HEK293 (cell line): ENCODE results near the gene GPRC5D.

Experiments used
- CTCF ChIA-PET: fragments of 350-600 bp; formaldehyde crosslinking; extraction: SDS; loops from one replicate; lab custom pipeline; 2021; ENCODE audit warnings: antibody characterized with exemption; lab: Yijun Ruan, JAX
- POLR2A ChIA-PET: fragments of 300-600 bp; formaldehyde crosslinking; extraction: SDS; loops from one replicate; lab custom pipeline; 2020; ENCODE audit warnings: antibody characterized with exemption, inconsistent platforms; lab: Yijun Ruan, JAX
- H3K27ac ChIP-seq: fragments of 200-500 bp; sonication (Bioruptor generic); 2 replicates; pipeline ENCODE4 v1.5.1; 2014; ENCODE audit warnings: low read depth, low read length, control low read depth, inconsistent platforms; ENCODE audit errors: extremely low read depth
- H3K36me3 ChIP-seq, 2 experiments: fragments of 200-500 bp in 1 of 2; sonication (Bioruptor generic) in 1 of 2; 1 replicate in 1 of 2; 2 replicates in 1 of 2; pipeline ENCODE4 v1.5.1; 2014 to 2017; ENCODE audit warnings: inconsistent platforms in 2 of 2, low read length in 2 of 2; ENCODE audit not compliant: control insufficient read depth in 2 of 2, insufficient read depth in 1 of 2
- H3K4me1 ChIP-seq: fragments of 200-500 bp; sonication (Bioruptor generic); 2 replicates; pipeline ENCODE4 v1.5.1; 2014; ENCODE audit warnings: mild to moderate bottlenecking, low read length, inconsistent platforms; ENCODE audit not compliant: control insufficient read depth, insufficient read depth
- H3K4me3 ChIP-seq: 2 replicates; pipeline ENCODE4 v1.5.1; 2011; ENCODE audit warnings: low read depth, mild to moderate bottlenecking, control low read depth, low read length, moderate library complexity
- H3K9me3 ChIP-seq: fragments of 200-500 bp; sonication (Bioruptor generic); 2 replicates; pipeline ENCODE4 v1.5.1; 2014; ENCODE audit warnings: low read depth, low read length, inconsistent platforms; ENCODE audit not compliant: control insufficient read depth, insufficient read depth
- GLIS2 ChIP-seq: fragments of 450-650 bp; formaldehyde crosslinking; IDR thresholded peaks from 2 replicates; pipeline ENCODE4 v1.5.1; 2016; ENCODE audit warnings: missing biosample characterization, missing genetic modification characterization
- HOXA7 ChIP-seq: sonication (generic); formaldehyde crosslinking; IDR thresholded peaks from 2 replicates; pipeline ENCODE4 v1.8.1; 2022; ENCODE audit warnings: missing genetic modification reagents, borderline replicate concordance
- YY2 ChIP-seq: fragments of 450-650 bp; formaldehyde crosslinking; IDR thresholded peaks from 2 replicates; pipeline ENCODE4 v1.5.1; 2016; ENCODE audit warnings: missing biosample characterization, missing genetic modification characterization
- ZBTB1 ChIP-seq: fragments of 450-650 bp; formaldehyde crosslinking; IDR thresholded peaks from 2 replicates; pipeline ENCODE4 v1.5.1; 2016; ENCODE audit warnings: missing biosample characterization, missing genetic modification characterization
- ZBTB48 ChIP-seq: fragments of 450-650 bp; formaldehyde crosslinking; IDR thresholded peaks from 2 replicates; pipeline ENCODE4 v1.5.1; 2016; ENCODE audit warnings: missing biosample characterization, missing genetic modification characterization
- ZEB2 ChIP-seq: fragments of 450-650 bp; formaldehyde crosslinking; IDR thresholded peaks from 2 replicates; pipeline ENCODE4 v1.5.1; 2016; ENCODE audit warnings: missing biosample characterization, missing genetic modification characterization
- ZFP37 ChIP-seq: fragments of 450-650 bp; formaldehyde crosslinking; IDR thresholded peaks from 2 replicates; pipeline ENCODE4 v1.5.1; 2016; ENCODE audit warnings: missing biosample characterization, missing genetic modification characterization
- ZNF155 ChIP-seq: fragments of 450-650 bp; formaldehyde crosslinking; IDR thresholded peaks from 2 replicates; pipeline ENCODE4 v1.5.1; 2016; ENCODE audit warnings: missing biosample characterization, missing genetic modification characterization
- ZNF184 ChIP-seq: fragments of 450-650 bp; IDR thresholded peaks from 2 replicates; pipeline ENCODE4 v1.5.1; 2018; ENCODE audit warnings: missing biosample characterization, mild to moderate bottlenecking, missing genetic modification characterization
- ZNF19 ChIP-seq: fragments of 450-650 bp; formaldehyde crosslinking; IDR thresholded peaks from 2 replicates; pipeline ENCODE4; 2016; ENCODE audit warnings: missing biosample characterization, missing genetic modification characterization, low read depth
- ZNF223 ChIP-seq: fragments of 450-650 bp; formaldehyde crosslinking; IDR thresholded peaks from 2 replicates; pipeline ENCODE4 v1.5.1; 2016; ENCODE audit warnings: missing biosample characterization, missing genetic modification characterization
- ZNF24 ChIP-seq: fragments of 450-650 bp; formaldehyde crosslinking; IDR thresholded peaks from 2 replicates; pipeline ENCODE4 v1.5.1; 2016; ENCODE audit warnings: missing biosample characterization, missing genetic modification characterization
- ZNF324 ChIP-seq: fragments of 450-650 bp; formaldehyde crosslinking; IDR thresholded peaks from 2 replicates; pipeline ENCODE4 v1.5.1; 2016; ENCODE audit warnings: missing biosample characterization, missing genetic modification characterization
- ZNF366 ChIP-seq: fragments of 450-650 bp; formaldehyde crosslinking; conservative IDR thresholded peaks from 2 replicates; pipeline ENCODE4 v1.5.1; 2016; ENCODE audit warnings: missing biosample characterization, missing genetic modification characterization
- ZNF391 ChIP-seq: fragments of 450-650 bp; formaldehyde crosslinking; IDR thresholded peaks from 2 replicates; pipeline ENCODE4 v1.5.1; 2016; ENCODE audit warnings: low read depth, missing biosample characterization, missing genetic modification characterization, borderline replicate concordance
- ZNF426 ChIP-seq: fragments of 450-650 bp; formaldehyde crosslinking; IDR thresholded peaks from 2 replicates; pipeline ENCODE4 v1.5.1; 2017; ENCODE audit warnings: missing biosample characterization, missing genetic modification characterization, mild to moderate bottlenecking, inconsistent platforms, moderate library complexity
- ZNF501 ChIP-seq: fragments of 450-650 bp; formaldehyde crosslinking; IDR thresholded peaks from 2 replicates; pipeline ENCODE4 v1.5.1; 2016; ENCODE audit warnings: missing biosample characterization, missing genetic modification characterization
- ZNF549 ChIP-seq: fragments of 450-650 bp; IDR thresholded peaks from 2 replicates; pipeline ENCODE4 v1.5.1; 2018; ENCODE audit warnings: missing biosample characterization, missing genetic modification characterization, mild to moderate bottlenecking, inconsistent platforms, moderate library complexity
- ZNF600 ChIP-seq: fragments of 450-650 bp; formaldehyde crosslinking; IDR thresholded peaks from 2 replicates; pipeline ENCODE4 v1.5.1; 2016; ENCODE audit warnings: missing biosample characterization, missing genetic modification characterization
- ZNF660 ChIP-seq: fragments of 450-650 bp; IDR thresholded peaks from 2 replicates; pipeline ENCODE4 v1.5.1; 2018; ENCODE audit warnings: missing biosample characterization, mild to moderate bottlenecking, missing genetic modification characterization
- ZSCAN30 ChIP-seq: fragments of 450-650 bp; IDR thresholded peaks from 2 replicates; pipeline ENCODE4 v1.5.1; 2018; ENCODE audit warnings: missing biosample characterization, mild to moderate bottlenecking, missing genetic modification characterization, moderate library complexity
- TF ChIP-seq, protein P1 (sequence below): fragments of 450-650 bp; formaldehyde crosslinking; IDR thresholded peaks from 2 replicates; pipeline ENCODE4 v1.5.1; 2017; ENCODE audit warnings: missing biosample characterization, missing genetic modification characterization
- TF ChIP-seq, protein P2 (sequence below): fragments of 450-650 bp; formaldehyde crosslinking; IDR thresholded peaks from 2 replicates; pipeline ENCODE4 v1.5.1; 2016; ENCODE audit warnings: missing biosample characterization, missing genetic modification characterization
- TF ChIP-seq, protein P3 (sequence below): IDR thresholded peaks from 2 replicates; pipeline ENCODE4 v1.6.1; 2011; ENCODE audit warnings: mild to moderate bottlenecking, low read depth, low read length, borderline replicate concordance
- TF ChIP-seq, protein P4 (sequence below): fragments of 450-650 bp; formaldehyde crosslinking; IDR thresholded peaks from 2 replicates; pipeline ENCODE4 v1.5.1; 2017; ENCODE audit warnings: missing biosample characterization, missing genetic modification characterization
- TF ChIP-seq, protein P5 (sequence below): fragments of 450-650 bp; formaldehyde crosslinking; conservative IDR thresholded peaks from 2 replicates; pipeline ENCODE4 v1.5.1; 2016; ENCODE audit warnings: low read depth, missing biosample characterization, missing genetic modification characterization

The GPRC5D gene

DNA sequence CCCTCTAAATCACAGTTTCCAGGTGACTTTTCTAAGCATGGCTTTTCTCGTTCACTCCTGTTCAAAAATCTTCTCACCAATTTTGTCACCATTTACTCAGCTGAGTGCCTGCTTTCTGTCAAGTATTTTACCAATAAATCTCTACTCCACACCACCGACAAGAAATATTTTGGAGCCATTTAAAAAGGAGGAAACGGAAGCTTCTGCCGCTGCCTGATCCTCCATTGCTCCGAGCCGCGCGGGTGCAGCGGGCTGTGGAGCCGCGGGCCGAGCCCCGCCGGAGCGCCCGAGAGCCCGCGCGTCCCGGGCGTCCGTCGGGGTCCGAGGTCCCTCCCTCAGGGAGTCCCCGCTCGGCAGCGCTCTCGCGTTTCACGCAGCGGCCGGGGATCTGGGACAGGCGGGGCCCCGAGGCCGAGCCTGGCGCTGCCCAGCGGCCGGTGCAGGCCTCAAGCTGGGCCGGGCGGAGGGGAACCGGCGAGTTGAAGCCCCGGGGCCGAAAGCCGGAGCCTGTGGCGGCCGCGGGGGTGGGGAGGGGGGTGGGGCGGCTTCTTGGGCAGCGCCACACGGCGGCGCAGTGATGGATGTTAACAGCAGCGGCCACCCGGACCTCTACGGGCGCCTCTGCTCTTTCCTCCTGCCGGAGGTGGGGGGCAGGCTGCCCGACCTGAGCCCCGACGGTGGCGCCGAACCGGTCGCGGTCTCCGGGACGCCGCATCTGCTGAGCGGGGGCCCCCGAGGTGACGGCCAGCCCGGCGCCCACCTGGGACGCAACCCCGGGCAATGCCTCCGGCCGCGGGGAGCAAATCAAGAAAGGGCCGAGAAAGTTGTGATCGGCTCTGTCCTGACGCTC, 49.2 kb upstream of the GPRC5D start (continued):
- TF ChIP-seq GLIS2 (peak; percentile 44; the same call in 1 of the 2 replicates), YY2 (no peak), ZNF223 (tag by site-specific recombination) (no peak), ZNF391 (tag by site-specific recombination) (no peak), ZSCAN30 (tag by site-specific recombination) (0 out of 2 replicates have a peak, but pooled peaks have one; percentile 65), ZNF184 (tag by site-specific recombination) (0 out of 2 replicates have a peak, but pooled peaks have one; percentile 30), ZEB2 (no peak)
- TF ChIP-seq, protein P1, sequence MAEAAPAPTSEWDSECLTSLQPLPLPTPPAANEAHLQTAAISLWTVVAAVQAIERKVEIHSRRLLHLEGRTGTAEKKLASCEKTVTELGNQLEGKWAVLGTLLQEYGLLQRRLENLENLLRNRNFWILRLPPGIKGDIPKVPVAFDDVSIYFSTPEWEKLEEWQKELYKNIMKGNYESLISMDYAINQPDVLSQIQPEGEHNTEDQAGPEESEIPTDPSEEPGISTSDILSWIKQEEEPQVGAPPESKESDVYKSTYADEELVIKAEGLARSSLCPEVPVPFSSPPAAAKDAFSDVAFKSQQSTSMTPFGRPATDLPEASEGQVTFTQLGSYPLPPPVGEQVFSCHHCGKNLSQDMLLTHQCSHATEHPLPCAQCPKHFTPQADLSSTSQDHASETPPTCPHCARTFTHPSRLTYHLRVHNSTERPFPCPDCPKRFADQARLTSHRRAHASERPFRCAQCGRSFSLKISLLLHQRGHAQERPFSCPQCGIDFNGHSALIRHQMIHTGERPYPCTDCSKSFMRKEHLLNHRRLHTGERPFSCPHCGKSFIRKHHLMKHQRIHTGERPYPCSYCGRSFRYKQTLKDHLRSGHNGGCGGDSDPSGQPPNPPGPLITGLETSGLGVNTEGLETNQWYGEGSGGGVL (tag by site-specific recombination) = peak; percentile 39; the same call in 1 of the 2 replicates

DNA sequence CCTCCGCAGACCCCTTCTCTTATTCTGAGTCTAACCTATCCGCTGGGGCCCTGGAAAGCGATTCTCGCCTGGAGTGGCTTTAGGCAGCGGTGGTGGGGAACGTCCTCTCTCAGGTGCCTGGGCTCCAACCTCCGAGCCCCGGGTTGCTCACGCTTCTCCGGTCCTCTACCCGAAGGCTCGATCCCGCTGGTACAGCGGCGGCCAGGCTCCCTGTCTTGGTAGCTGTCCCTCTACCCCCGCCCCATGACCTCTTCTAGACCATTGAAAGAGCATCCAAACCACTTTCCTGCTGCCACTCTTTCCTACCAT, 48.6 kb upstream of the GPRC5D start:
- H3K9me3 ChIP-seq = no peaks in the 10 kb centered on the region
- no peaks in the 10 kb centered on the region for H3K36me3 ChIP-seq
- peak overlapping the region; percentile 47 for H3K4me3 ChIP-seq
- ChIA-PET POLR2A (interaction anchor here (0.7 kb wide), 1 partner anchor 109 kb away, joined by 3 read pairs; the partner anchor contains the start of gene GPRC5A), CTCF (interaction anchor here (0.7 kb wide), 2 partner anchors 14 to 17 kb away, joined by 3 to 4 read pairs; no protein-coding TSS in a partner anchor)
- peaks cover 6% of the 10 kb centered on the region for H3K4me1 ChIP-seq
- H3K27ac ChIP-seq = peak overlapping the region; percentile 74
- TF ChIP-seq, protein P2, sequence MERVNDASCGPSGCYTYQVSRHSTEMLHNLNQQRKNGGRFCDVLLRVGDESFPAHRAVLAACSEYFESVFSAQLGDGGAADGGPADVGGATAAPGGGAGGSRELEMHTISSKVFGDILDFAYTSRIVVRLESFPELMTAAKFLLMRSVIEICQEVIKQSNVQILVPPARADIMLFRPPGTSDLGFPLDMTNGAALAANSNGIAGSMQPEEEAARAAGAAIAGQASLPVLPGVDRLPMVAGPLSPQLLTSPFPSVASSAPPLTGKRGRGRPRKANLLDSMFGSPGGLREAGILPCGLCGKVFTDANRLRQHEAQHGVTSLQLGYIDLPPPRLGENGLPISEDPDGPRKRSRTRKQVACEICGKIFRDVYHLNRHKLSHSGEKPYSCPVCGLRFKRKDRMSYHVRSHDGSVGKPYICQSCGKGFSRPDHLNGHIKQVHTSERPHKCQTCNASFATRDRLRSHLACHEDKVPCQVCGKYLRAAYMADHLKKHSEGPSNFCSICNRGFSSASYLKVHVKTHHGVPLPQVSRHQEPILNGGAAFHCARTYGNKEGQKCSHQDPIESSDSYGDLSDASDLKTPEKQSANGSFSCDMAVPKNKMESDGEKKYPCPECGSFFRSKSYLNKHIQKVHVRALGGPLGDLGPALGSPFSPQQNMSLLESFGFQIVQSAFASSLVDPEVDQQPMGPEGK (tag by site-specific recombination) = 0 out of 2 replicates have a peak, but pooled peaks have one; percentile 26
- 0 out of 2 replicates have a peak, but pooled peaks have one; percentile 29 for TF ChIP-seq ZSCAN30 (tag by site-specific recombination)
- TF ChIP-seq ZFP37 = peak; percentile 77; the same call in 1 of the 2 replicates
- peak; percentile 76; the same call in 1 of the 2 replicates for TF ChIP-seq ZBTB48 (tag by site-specific recombination)
- no peak for TF ChIP-seq HOXA7
- TF ChIP-seq ZNF600 (tag by site-specific recombination) = peak; percentile 23; the same call in 1 of the 2 replicates
- 0 out of 2 replicates have a peak, but pooled peaks have one; percentile 9 for TF ChIP-seq ZNF324 (tag by site-specific recombination)
- no peak for TF ChIP-seq ZNF155 (tag by site-specific recombination)
- TF ChIP-seq ZNF366 = 0 out of 2 replicates have a peak, but pooled peaks have one; percentile 29
- no peak for TF ChIP-seq ZNF19 (tag by site-specific recombination)
- 0 out of 2 replicates have a peak, but pooled peaks have one; percentile 19 for TF ChIP-seq ZNF501 (tag by site-specific recombination)
- TF ChIP-seq, protein P3, sequence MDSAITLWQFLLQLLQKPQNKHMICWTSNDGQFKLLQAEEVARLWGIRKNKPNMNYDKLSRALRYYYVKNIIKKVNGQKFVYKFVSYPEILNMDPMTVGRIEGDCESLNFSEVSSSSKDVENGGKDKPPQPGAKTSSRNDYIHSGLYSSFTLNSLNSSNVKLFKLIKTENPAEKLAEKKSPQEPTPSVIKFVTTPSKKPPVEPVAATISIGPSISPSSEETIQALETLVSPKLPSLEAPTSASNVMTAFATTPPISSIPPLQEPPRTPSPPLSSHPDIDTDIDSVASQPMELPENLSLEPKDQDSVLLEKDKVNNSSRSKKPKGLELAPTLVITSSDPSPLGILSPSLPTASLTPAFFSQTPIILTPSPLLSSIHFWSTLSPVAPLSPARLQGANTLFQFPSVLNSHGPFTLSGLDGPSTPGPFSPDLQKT = no peak
- 0 out of 2 replicates have a peak, but pooled peaks have one; percentile 48 for TF ChIP-seq ZNF24 (tag by site-specific recombination)
- TF ChIP-seq ZNF391 (tag by site-specific recombination) = peak; percentile 32; the same call in 1 of the 2 replicates
- TF ChIP-seq ZNF660 (tag by site-specific recombination) = no peak
- TF ChIP-seq ZNF426 (tag by site-specific recombination) = no peak
- no peak for TF ChIP-seq ZBTB1 (tag by site-specific recombination)
- TF ChIP-seq ZNF549 (tag by site-specific recombination) = 0 out of 2 replicates have a peak, but pooled peaks have one; percentile 7
- TF ChIP-seq, protein P4, sequence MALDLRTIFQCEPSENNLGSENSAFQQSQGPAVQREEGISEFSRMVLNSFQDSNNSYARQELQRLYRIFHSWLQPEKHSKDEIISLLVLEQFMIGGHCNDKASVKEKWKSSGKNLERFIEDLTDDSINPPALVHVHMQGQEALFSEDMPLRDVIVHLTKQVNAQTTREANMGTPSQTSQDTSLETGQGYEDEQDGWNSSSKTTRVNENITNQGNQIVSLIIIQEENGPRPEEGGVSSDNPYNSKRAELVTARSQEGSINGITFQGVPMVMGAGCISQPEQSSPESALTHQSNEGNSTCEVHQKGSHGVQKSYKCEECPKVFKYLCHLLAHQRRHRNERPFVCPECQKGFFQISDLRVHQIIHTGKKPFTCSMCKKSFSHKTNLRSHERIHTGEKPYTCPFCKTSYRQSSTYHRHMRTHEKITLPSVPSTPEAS (tag by site-specific recombination) = no peak
- TF ChIP-seq, protein P5, sequence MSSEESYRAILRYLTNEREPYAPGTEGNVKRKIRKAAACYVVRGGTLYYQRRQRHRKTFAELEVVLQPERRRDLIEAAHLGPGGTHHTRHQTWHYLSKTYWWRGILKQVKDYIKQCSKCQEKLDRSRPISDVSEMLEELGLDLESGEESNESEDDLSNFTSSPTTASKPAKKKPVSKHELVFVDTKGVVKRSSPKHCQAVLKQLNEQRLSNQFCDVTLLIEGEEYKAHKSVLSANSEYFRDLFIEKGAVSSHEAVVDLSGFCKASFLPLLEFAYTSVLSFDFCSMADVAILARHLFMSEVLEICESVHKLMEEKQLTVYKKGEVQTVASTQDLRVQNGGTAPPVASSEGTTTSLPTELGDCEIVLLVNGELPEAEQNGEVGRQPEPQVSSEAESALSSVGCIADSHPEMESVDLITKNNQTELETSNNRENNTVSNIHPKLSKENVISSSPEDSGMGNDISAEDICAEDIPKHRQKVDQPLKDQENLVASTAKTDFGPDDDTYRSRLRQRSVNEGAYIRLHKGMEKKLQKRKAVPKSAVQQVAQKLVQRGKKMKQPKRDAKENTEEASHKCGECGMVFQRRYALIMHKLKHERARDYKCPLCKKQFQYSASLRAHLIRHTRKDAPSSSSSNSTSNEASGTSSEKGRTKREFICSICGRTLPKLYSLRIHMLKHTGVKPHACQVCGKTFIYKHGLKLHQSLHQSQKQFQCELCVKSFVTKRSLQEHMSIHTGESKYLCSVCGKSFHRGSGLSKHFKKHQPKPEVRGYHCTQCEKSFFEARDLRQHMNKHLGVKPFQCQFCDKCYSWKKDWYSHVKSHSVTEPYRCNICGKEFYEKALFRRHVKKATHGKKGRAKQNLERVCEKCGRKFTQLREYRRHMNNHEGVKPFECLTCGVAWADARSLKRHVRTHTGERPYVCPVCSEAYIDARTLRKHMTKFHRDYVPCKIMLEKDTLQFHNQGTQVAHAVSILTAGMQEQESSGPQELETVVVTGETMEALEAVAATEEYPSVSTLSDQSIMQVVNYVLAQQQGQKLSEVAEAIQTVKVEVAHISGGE (tag by site-specific recombination) = 0 out of 2 replicates have a peak, but pooled peaks have one; percentile 12
